Suprapubic skin (tissue), 4 donors: ENCODE data around the gene FCHSD1. TPM values are rescaled to one million over a fixed set of nuclear protein-coding genes. Genes with fewer than 3 reads are reported as not detected.

Experiments used
- DNase-seq, 2 donors: peaks; one replicate each; pipeline ENCODE4 v3.0.0-alpha.2; 2019; ENCODE audit warnings: low spot score in 2 of 2
- H3K27ac ChIP-seq: fragments of 200-600 bp; sonication (generic); one replicate; pipeline ENCODE4 v1.5.1; 2019
- H3K27me3 ChIP-seq: fragments of 200-600 bp; sonication (generic); one replicate; pipeline ENCODE4 v1.5.1; 2019
- H3K36me3 ChIP-seq: fragments of 200-600 bp; sonication (generic); one replicate; pipeline ENCODE4 v1.5.1; 2019
- H3K4me1 ChIP-seq: fragments of 200-600 bp; sonication (generic); one replicate; pipeline ENCODE4 v1.5.1; 2019
- H3K4me3 ChIP-seq: fragments of 200-600 bp; sonication (generic); one replicate; pipeline ENCODE4 v1.5.1; 2019; ENCODE audit warnings: mild to moderate bottlenecking
- H3K9me3 ChIP-seq: fragments of 200-600 bp; sonication (generic); one replicate; pipeline ENCODE4 v1.5.1; 2019
- CTCF ChIP-seq, 2 donors: fragments of 200-600 bp in 1 of 2; fragments of 450-650 bp in 1 of 2; sonication (generic) in 1 of 2; IDR thresholded peaks; one replicate each; pipeline ENCODE4 v1.5.1; 2016 to 2019; ENCODE audit warnings: antibody characterized with exemption in 2 of 2, mild to moderate bottlenecking in 1 of 2, moderate library complexity in 1 of 2
- EP300 ChIP-seq: sonication (generic); formaldehyde crosslinking; IDR thresholded peaks from one replicate; pipeline ENCODE4 v1.6.1; 2017; ENCODE audit warnings: antibody characterized with exemption
- POLR2A ChIP-seq, 2 donors: fragments of 450-650 bp; IDR thresholded peaks; one replicate each; pipeline ENCODE4 v1.6.1; 2017; ENCODE audit warnings: antibody characterized with exemption in 2 of 2, mild to moderate bottlenecking in 2 of 2, moderate library complexity in 2 of 2
- POLR2AphosphoS5 ChIP-seq, 3 donors: sonication (generic); formaldehyde crosslinking; IDR thresholded peaks; one replicate each; pipeline ENCODE4 v1.6.1; 2017; ENCODE audit warnings: antibody characterized with exemption in 3 of 3
- WGBS: methylation state at CpG from one replicate; pipeline ENCODE4 v1.1.5; 2018; 5-methylcytosine and 5-hydroxymethylcytosine counted together
- total RNA-seq, 4 donors: library from RNA; depleted of rRNA; stranded (reverse); fragments of >200 nt; gene quantifications; one replicate each; pipeline ENCODE4 v1.1.0, GENCODE V29; 2016

Gene FCHSD1
- total RNA-seq, 4 donors from 2014 or later: 40.1 to 117 (median 77.1) TPM

- Histone ChIP-seq H3K9me3 (no peaks in the 10 kb centered on the region), H3K36me3 (no peaks in the 10 kb centered on the region), H3K4me3 (no peak overlapping the region), H3K27ac (no peak overlapping the region), H3K27me3 (no peaks in the 10 kb centered on the region), H3K4me1 (no peaks in the 10 kb centered on the region)
- WGBS: 78% methylated on average over 8 of the region's 8 CpGs
- DNase-seq: no peak
- TF ChIP-seq POLR2A (IDR thresholded peaks at IDR 0.05) (no peak), CTCF (IDR thresholded peaks at IDR 0.05) (no peak), POLR2AphosphoS5 (IDR thresholded peaks at IDR 0.05) (no peak), EP300 (no peak)
These were observed 17.5 kb upstream of the FCHSD1 start for GRCh38 chr5:141668601-141669265.

- Histone ChIP-seq H3K4me1 (no peaks in the 10 kb centered on the region), H3K27ac (no peak overlapping the region), H3K36me3 (no peaks in the 10 kb centered on the region), H3K27me3 (no peaks in the 10 kb centered on the region), H3K4me3 (no peak overlapping the region), H3K9me3 (no peaks in the 10 kb centered on the region)
- TF ChIP-seq CTCF (IDR thresholded peaks at IDR 0.05) (no peak), POLR2A (IDR thresholded peaks at IDR 0.05) (no peak), EP300 (no peak), POLR2AphosphoS5 (IDR thresholded peaks at IDR 0.05) (no peak)
- WGBS: 92% methylated on average over 18 of the region's 18 CpGs
- no peak for DNase-seq
These were observed 15.1 kb upstream of the FCHSD1 start for GRCh38 chr5:141665995-141666940.

- peak; percentile 33 to 89 for TF ChIP-seq CTCF (IDR thresholded peaks at IDR 0.05)
- no peak for TF ChIP-seq POLR2AphosphoS5 (IDR thresholded peaks at IDR 0.05)
- 45% methylated on average over 2 of the region's 13 CpGs for WGBS
- Histone ChIP-seq H3K4me1 (no peaks in the 10 kb centered on the region), H3K27me3 (no peaks in the 10 kb centered on the region), H3K36me3 (no peaks in the 10 kb centered on the region), H3K9me3 (no peaks in the 10 kb centered on the region), H3K27ac (no peak overlapping the region), H3K4me3 (no peak overlapping the region)
- peak in 1 of 2 donors; percentile 76 for DNase-seq
These were observed 13.7 kb upstream of the FCHSD1 start for GRCh38 chr5:141664733-141665461.

GRCh38 chr5:141663506-141663905 lies 12.3 kb upstream of the FCHSD1 start:
- Histone ChIP-seq H3K4me1 (no peaks in the 10 kb centered on the region), H3K27me3 (no peaks in the 10 kb centered on the region), H3K27ac (no peak overlapping the region), H3K9me3 (no peaks in the 10 kb centered on the region), H3K36me3 (no peaks in the 10 kb centered on the region), H3K4me3 (no peak overlapping the region)
- 88% methylated on average over 8 of the region's 8 CpGs for WGBS
- TF ChIP-seq CTCF (IDR thresholded peaks at IDR 0.05) (no peak), POLR2AphosphoS5 (IDR thresholded peaks at IDR 0.05) (no peak), POLR2A (IDR thresholded peaks at IDR 0.05) (no peak), EP300 (no peak)
- DNase-seq: no peak
